ENCODE measurements around the gene FILIP1. TPM values are rescaled to one million over a fixed set of nuclear protein-coding genes. Genes with fewer than 3 reads are reported as not detected.

FILIP1 gene
- total RNA-seq, 1 donor from 2014 or later: 183 TPM

DNA sequence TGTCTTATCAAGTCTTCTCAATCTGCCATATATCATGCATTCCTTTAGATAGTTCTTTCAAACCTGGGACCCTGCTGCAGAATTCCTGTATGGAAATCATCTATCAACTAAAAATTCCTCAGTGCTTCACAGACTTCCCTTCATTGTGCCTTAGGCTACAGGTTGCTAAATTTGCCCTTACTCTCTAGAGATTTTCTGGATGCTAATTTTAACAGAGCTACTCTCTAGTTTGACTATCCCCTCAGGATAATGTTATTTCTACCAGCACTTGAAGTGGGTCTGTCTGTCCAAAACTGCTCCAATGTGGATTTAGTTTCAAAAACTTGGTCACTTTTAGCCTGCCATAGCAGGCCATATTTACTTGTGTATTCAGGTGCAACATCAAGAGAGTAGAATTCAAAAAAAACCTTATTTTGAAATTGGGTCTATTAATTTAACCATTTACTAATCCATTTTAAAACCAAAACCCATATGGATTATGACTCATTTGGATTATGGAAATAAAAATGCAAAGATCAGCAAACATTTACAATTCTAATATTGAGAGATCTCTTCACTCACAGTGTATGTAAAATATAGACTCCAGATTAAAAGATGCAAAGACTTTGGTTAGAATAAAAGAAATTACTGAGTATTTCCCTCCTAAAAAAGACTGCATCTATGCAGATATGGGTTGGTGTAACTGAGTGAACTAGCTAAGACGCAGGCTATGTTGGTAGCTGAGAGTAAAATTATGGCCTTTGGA is 236.1 kb downstream of the FILIP1 start:
- intact Hi-C loops (cut with DNase I): no loop called here
- DNase-seq (ENCODE audit: low spot score): no peak

DNA sequence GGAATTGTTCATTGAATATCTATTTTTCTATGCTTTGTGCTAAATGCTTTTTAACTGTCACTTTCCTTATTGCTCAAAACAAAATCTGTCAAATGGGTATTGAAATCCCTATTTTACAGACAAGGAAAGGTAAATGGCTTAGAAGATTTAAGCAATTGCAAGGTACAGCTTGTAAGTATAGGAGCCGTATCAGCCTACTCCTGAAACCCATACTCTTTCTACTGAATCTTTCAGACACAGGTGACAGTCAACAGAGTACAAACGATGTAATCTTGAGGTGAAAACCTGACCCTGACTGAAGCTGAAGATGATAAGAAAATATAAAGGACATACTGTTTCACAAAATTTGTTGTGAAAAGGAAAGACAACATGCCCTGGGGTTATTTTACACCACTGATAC is 243.0 kb downstream of the FILIP1 start:
- no peak for DNase-seq (ENCODE audit: low spot score)
- intact Hi-C loops (cut with DNase I): no loop called here

DNA sequence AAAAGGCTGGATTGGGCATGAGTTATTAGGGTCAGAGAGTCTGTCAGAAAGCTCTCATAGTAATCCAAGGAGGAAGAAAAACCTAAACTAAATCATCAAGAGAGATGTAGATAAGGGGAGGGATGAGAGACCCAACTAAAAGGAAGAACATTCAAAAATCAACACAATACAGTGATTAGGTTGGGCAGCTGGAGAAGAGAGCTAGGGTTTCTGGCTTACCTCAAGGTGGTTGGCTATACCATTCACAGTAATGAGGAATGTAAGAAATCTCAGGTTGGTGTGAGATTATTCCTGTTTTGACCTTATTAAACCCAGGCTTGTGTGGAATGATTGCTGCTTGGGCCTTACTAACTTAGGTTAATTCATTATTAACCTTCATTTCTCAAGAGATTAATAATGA is 243.8 kb downstream of the FILIP1 start:
- intact Hi-C loops (cut with DNase I): no loop called here

DNA sequence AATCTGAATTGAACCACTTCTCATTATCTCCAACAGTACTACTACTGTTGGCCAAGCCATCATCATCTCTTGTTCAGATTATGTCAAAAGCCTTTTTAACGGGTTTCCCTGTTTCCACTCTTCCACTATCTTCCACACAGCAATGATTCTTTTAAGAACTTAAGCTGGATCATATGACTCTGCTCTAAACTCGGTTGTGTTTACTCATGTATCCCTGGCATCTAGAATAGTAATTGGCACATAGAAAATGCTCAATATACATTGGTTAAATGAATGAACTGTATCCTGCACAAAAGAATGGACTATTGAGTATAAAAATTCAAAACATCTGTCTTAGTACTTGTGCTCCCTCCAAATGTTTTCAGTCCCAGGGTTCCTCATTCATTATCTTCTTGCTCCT is 247.2 kb downstream of the FILIP1 start:
- intact Hi-C loops (cut with DNase I): no loop called here
- DNase-seq (ENCODE audit: low spot score): no peak

More for the DNA sequence above, 243.8 kb downstream of the FILIP1 start:
- no peak for DNase-seq (ENCODE audit: low spot score)

DNA sequence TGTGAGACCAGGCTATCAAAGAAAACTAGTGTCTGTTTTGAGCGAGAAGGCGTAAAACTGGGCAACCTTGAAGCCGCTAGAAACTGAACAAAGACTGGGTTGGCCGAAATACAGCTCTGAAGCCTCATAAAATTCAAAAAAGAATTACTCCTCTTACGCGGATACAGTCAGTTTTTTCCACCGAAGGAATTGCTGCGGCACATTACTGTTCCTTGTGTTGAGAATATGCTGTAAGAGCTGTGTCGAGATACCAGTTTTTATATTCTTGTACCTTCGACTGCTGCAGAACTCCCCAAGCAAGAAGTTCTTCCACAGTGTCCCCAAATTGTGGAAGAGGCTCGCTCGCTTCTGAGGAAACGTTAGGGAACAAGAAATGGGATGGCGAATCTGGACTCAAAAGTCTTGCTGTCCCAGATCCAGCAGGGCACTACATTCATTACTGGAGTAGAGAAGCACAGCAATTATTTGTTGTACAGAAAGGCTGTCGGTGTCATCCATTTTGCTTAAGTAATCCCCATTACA is 249.5 kb downstream of the FILIP1 start:
- intact Hi-C loops (cut with DNase I): no loop called here
- DNase-seq (ENCODE audit: low spot score): no peak

DNA sequence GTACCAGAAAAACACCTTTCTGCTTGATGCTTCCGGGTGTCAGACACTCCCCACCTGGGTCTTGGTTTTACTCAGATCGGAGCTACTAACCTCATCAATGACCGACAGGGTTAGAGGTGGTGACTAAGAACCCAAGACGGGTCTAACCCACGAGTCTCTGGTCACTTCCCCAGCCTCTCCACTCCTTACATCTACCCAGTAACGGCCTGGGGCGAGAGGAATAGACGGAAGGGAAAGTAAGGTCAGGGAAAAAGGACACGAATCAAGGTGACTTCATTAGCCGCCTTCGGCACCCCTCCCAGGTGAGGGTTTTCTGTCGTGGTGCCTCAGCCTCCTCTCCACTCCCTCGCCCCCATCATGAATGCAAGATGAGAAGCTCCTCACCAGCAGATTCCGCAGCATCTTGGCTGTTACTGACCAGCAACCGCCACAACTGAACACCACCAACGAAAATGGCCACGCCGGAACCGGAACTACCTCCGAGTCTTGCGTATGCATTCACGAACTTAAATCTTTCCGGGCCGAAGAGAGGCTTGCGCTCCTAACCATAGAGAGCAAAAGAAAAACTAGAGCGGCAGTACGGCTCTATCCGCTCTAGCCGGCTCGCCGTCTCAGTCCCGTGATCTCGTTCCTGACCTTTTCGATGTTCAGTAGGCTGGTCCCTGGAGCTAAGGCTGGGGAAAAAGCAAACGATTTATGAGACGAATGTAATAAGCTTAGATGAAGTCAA is 250.1 kb downstream of the FILIP1 start, which contains the start of gene COX7A2:
TSS of gene COX7A2 (minus strand) at position 469 of the 730 bp plus-strand sequence. CDS start at position 402, 67 bp downstream.
- DNase-seq (ENCODE audit: low spot score): peak; percentile 95
- intact Hi-C loops (cut with DNase I): no loop called here

Small RNAs within 50 kb of the gene (microRNA-seq; reads per million reads assigned to microRNA genes)
- gene MIR4463: not detected

Other genes with a start within 250 kb of the FILIP1 start
- 890 TPM for gene COX7A2, start 250.0 kb downstream of the FILIP1 start, total RNA-seq
- 57.4 TPM for gene TMEM30A, start 209.0 kb downstream of the FILIP1 start, total RNA-seq
- gene SENP6, start 108.1 kb upstream of the FILIP1 start, total RNA-seq: 68.0 TPM